Gastroesophageal sphincter (tissue), 3 donors: Measurements from ENCODE around the gene TESMIN.

Experiments used
- CTCF ChIP-seq, 4 experiments: fragments of 200-600 bp in 2 of 4; fragments of 450-650 bp in 2 of 4; sonication (generic) in 1 of 4; IDR thresholded peaks; one replicate each; pipeline ENCODE4 v1.5.1; 2017 to 2019; ENCODE audit warnings: antibody characterized with exemption in 4 of 4, mild to moderate bottlenecking in 2 of 4, moderate library complexity in 2 of 4
- POLR2A ChIP-seq, 2 donors: fragments of 450-650 bp; IDR thresholded peaks; one replicate each; pipeline ENCODE4 v1.6.1; 2017; ENCODE audit warnings: antibody characterized with exemption in 2 of 2, mild to moderate bottlenecking in 2 of 2, moderate library complexity in 1 of 2
- POLR2AphosphoS5 ChIP-seq: sonication (generic); formaldehyde crosslinking; IDR thresholded peaks from one replicate; pipeline ENCODE4 v1.6.1; 2017; ENCODE audit warnings: antibody characterized with exemption

DNA sequence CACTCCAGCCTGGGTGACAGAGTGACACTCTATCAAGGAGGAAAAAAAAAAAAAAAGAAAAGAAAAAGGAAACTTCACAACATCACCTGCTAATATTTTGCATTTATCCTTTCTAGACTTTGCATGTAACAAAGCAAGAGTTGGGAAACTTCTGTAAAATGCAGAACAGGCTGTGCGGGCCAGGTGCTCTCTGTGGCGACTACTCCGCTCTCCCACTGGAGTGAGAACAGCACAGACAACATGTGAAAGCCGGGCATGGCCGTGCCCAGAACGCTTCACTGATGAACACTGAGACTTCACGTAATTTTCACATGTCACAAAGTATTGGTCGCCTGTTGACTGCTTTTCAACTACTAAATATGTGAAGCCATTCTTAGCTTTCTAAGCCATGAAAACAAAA, 15.5 kb upstream of the TESMIN start:
- TF ChIP-seq CTCF (IDR thresholded peaks at IDR 0.05) (no peak), POLR2A (IDR thresholded peaks at IDR 0.05) (no peak), POLR2AphosphoS5 (no peak)
